ENCODE data around the gene OLFM1.

The OLFM1 gene

GRCh38 chr9:135076876-135077430 lies 10.5 kb upstream of the OLFM1 start:
- H3K4me3 ChIP-seq (ENCODE audit: control insufficient read depth, low read depth, low read length), result no peak overlapping the region

GRCh38 chr9:135077497-135078200 lies 9.8 kb upstream of the OLFM1 start:
- TF ChIP-seq CTCF (conservative IDR thresholded peaks at IDR 0.05; ENCODE audit: control insufficient read depth, insufficient read depth, low read depth, low read length), result no peak
- DNase-seq (ENCODE audit: low read depth), result peak; percentile 9
- H3K4me3 ChIP-seq (ENCODE audit: control insufficient read depth, low read depth, low read length), result no peak overlapping the region

More at GRCh38 chr9:135076876-135077430, 10.5 kb upstream of the OLFM1 start:
- no peak for DNase-seq (ENCODE audit: low read depth)
- no peak for TF ChIP-seq CTCF (conservative IDR thresholded peaks at IDR 0.05; ENCODE audit: control insufficient read depth, insufficient read depth, low read depth, low read length)

GRCh38 chr9:135078361-135078821 lies 9.1 kb upstream of the OLFM1 start:
- no peak overlapping the region for H3K4me3 ChIP-seq (ENCODE audit: control insufficient read depth, low read depth, low read length)
- no peak for DNase-seq (ENCODE audit: low read depth)
- TF ChIP-seq CTCF (conservative IDR thresholded peaks at IDR 0.05; ENCODE audit: control insufficient read depth, insufficient read depth, low read depth, low read length), result no peak

- H3K4me3 ChIP-seq (ENCODE audit: control insufficient read depth, low read depth, low read length), result no peak overlapping the region
- no peak for DNase-seq (ENCODE audit: low read depth)
- no peak for TF ChIP-seq CTCF (conservative IDR thresholded peaks at IDR 0.05; ENCODE audit: control insufficient read depth, insufficient read depth, low read depth, low read length)
These were observed 8.4 kb upstream of the OLFM1 start for GRCh38 chr9:135079018-135079417.

- no peak for TF ChIP-seq CTCF (conservative IDR thresholded peaks at IDR 0.05; ENCODE audit: control insufficient read depth, insufficient read depth, low read depth, low read length)
- no peak overlapping the region for H3K4me3 ChIP-seq (ENCODE audit: control insufficient read depth, low read depth, low read length)
- DNase-seq (ENCODE audit: low read depth), result no peak
These were observed 7.8 kb upstream of the OLFM1 start for GRCh38 chr9:135079676-135080075.

GRCh38 chr9:135080286-135081263 lies 6.9 kb upstream of the OLFM1 start:
- no peak for TF ChIP-seq CTCF (conservative IDR thresholded peaks at IDR 0.05; ENCODE audit: control insufficient read depth, insufficient read depth, low read depth, low read length)
- DNase-seq (ENCODE audit: low read depth), result no peak
- no peak overlapping the region for H3K4me3 ChIP-seq (ENCODE audit: control insufficient read depth, low read depth, low read length)
